ENCODE data around the gene PRR23B. TPM values are rescaled to one million over a fixed set of nuclear protein-coding genes. Genes with fewer than 3 reads are reported as not detected.

The PRR23B gene
- total and polyA plus RNA-seq, 2 experiments from 2014 or later = not detected

DNA sequence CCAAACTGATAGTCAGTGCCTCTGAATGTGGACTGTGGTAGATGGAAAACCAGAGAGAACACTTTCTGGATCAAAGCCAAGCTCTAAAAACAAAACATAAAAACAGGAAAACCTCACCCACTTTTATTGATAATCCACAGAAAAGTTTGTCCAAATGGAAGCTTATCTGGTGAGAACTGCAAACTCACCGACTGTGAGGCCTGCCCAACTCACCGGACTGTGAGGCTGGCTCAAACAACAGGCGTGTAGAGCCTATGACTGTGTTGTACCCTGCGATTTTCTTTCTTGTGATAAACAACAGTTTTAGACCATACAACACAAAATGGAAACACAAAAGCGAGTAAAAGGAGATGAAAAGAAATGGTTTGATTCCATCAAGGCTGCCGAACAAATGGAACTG is 16.8 kb upstream of the PRR23B start:
- no peak overlapping the region for H3K4me3 Mint-ChIP-seq

More for the DNA sequence above, 16.8 kb upstream of the PRR23B start:
- Histone ChIP-seq H3K9me2 (ENCODE audit: insufficient read depth) (no peaks in the 10 kb centered on the region), H3K4me2 (no peak overlapping the region), H3F3A (replicated peaks; ENCODE audit: low read depth) (no peaks in the 10 kb centered on the region), H3K27me3 (ENCODE audit: insufficient read depth) (no peaks in the 10 kb centered on the region), H3K79me2 (replicated peaks; ENCODE audit: insufficient read depth) (no peaks in the 10 kb centered on the region), H3K27ac (ENCODE audit: low read depth) (no peak overlapping the region), H3K36me3 (ENCODE audit: insufficient read depth) (no peaks in the 10 kb centered on the region), H2AFZ (0 out of 2 replicates have a peak overlapping the region, but pooled peaks have one; percentile 38), H3K4me3 (no peak overlapping the region), H3K4me1 (ENCODE audit: insufficient read depth) (peaks cover 6% of the 10 kb centered on the region), H4K20me1 (replicated peaks; ENCODE audit: insufficient read depth) (no peaks in the 10 kb centered on the region)
- TF ChIP-seq CREB1 (CRISPR knock-in tag; IDR thresholded peaks at IDR 0.05; ENCODE audit: low read depth) (no peak), ZNF331 (CRISPR knock-in tag; IDR thresholded peaks at IDR 0.05; ENCODE audit: low read depth) (no peak), EZH2 (IDR thresholded peaks at IDR 0.05; ENCODE audit: low read depth, unreplicated experiment) (no peak), ZNF114 (CRISPR knock-in tag; IDR thresholded peaks at IDR 0.05) (no peak), POLR2AphosphoS5 (IDR thresholded peaks at IDR 0.05; ENCODE audit: low read depth) (no peak), JUNB (IDR thresholded peaks at IDR 0.05; ENCODE audit: unreplicated experiment) (no peak), EZH2phosphoT487 (IDR thresholded peaks at IDR 0.05; ENCODE audit: unreplicated experiment) (no peak), STAT1 (IDR thresholded peaks at IDR 0.05; ENCODE audit: unreplicated experiment) (no peak), NANOG (IDR thresholded peaks at IDR 0.05; ENCODE audit: borderline replicate concordance) (no peak)
- TF ChIP-seq, protein P1, sequence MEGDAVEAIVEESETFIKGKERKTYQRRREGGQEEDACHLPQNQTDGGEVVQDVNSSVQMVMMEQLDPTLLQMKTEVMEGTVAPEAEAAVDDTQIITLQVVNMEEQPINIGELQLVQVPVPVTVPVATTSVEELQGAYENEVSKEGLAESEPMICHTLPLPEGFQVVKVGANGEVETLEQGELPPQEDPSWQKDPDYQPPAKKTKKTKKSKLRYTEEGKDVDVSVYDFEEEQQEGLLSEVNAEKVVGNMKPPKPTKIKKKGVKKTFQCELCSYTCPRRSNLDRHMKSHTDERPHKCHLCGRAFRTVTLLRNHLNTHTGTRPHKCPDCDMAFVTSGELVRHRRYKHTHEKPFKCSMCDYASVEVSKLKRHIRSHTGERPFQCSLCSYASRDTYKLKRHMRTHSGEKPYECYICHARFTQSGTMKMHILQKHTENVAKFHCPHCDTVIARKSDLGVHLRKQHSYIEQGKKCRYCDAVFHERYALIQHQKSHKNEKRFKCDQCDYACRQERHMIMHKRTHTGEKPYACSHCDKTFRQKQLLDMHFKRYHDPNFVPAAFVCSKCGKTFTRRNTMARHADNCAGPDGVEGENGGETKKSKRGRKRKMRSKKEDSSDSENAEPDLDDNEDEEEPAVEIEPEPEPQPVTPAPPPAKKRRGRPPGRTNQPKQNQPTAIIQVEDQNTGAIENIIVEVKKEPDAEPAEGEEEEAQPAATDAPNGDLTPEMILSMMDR (conservative IDR thresholded peaks at IDR 0.05; ENCODE audit: low read depth in 2 of 2) = no peak
- TF ChIP-seq, protein P2, sequence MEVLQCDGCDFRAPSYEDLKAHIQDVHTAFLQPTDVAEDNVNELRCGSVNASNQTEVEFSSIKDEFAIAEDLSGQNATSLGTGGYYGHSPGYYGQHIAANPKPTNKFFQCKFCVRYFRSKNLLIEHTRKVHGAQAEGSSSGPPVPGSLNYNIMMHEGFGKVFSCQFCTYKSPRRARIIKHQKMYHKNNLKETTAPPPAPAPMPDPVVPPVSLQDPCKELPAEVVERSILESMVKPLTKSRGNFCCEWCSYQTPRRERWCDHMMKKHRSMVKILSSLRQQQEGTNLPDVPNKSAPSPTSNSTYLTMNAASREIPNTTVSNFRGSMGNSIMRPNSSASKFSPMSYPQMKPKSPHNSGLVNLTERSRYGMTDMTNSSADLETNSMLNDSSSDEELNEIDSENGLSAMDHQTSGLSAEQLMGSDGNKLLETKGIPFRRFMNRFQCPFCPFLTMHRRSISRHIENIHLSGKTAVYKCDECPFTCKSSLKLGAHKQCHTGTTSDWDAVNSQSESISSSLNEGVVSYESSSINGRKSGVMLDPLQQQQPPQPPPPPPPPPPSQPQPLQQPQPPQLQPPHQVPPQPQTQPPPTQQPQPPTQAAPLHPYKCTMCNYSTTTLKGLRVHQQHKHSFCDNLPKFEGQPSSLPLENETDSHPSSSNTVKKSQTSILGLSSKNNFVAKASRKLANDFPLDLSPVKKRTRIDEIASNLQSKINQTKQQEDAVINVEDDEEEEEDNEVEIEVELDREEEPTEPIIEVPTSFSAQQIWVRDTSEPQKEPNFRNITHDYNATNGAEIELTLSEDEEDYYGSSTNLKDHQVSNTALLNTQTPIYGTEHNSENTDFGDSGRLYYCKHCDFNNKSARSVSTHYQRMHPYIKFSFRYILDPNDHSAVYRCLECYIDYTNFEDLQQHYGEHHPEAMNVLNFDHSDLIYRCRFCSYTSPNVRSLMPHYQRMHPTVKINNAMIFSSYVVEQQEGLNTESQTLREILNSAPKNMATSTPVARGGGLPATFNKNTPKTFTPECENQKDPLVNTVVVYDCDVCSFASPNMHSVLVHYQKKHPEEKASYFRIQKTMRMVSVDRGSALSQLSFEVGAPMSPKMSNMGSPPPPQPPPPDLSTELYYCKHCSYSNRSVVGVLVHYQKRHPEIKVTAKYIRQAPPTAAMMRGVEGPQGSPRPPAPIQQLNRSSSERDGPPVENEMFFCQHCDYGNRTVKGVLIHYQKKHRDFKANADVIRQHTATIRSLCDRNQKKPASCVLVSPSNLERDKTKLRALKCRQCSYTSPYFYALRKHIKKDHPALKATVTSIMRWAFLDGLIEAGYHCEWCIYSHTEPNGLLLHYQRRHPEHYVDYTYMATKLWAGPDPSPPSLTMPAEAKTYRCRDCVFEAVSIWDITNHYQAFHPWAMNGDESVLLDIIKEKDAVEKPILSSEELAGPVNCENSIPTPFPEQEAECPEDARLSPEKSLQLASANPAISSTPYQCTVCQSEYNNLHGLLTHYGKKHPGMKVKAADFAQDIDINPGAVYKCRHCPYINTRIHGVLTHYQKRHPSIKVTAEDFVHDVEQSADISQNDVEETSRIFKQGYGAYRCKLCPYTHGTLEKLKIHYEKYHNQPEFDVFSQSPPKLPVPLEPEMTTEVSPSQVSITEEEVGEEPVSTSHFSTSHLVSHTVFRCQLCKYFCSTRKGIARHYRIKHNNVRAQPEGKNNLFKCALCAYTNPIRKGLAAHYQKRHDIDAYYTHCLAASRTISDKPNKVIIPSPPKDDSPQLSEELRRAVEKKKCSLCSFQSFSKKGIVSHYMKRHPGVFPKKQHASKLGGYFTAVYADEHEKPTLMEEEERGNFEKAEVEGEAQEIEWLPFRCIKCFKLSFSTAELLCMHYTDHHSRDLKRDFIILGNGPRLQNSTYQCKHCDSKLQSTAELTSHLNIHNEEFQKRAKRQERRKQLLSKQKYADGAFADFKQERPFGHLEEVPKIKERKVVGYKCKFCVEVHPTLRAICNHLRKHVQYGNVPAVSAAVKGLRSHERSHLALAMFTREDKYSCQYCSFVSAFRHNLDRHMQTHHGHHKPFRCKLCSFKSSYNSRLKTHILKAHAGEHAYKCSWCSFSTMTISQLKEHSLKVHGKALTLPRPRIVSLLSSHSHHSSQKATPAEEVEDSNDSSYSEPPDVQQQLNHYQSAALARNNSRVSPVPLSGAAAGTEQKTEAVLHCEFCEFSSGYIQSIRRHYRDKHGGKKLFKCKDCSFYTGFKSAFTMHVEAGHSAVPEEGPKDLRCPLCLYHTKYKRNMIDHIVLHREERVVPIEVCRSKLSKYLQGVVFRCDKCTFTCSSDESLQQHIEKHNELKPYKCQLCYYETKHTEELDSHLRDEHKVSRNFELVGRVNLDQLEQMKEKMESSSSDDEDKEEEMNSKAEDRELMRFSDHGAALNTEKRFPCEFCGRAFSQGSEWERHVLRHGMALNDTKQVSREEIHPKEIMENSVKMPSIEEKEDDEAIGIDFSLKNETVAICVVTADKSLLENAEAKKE (CRISPR knock-in tag; IDR thresholded peaks at IDR 0.05) = no peak
- TF ChIP-seq, protein P3, sequence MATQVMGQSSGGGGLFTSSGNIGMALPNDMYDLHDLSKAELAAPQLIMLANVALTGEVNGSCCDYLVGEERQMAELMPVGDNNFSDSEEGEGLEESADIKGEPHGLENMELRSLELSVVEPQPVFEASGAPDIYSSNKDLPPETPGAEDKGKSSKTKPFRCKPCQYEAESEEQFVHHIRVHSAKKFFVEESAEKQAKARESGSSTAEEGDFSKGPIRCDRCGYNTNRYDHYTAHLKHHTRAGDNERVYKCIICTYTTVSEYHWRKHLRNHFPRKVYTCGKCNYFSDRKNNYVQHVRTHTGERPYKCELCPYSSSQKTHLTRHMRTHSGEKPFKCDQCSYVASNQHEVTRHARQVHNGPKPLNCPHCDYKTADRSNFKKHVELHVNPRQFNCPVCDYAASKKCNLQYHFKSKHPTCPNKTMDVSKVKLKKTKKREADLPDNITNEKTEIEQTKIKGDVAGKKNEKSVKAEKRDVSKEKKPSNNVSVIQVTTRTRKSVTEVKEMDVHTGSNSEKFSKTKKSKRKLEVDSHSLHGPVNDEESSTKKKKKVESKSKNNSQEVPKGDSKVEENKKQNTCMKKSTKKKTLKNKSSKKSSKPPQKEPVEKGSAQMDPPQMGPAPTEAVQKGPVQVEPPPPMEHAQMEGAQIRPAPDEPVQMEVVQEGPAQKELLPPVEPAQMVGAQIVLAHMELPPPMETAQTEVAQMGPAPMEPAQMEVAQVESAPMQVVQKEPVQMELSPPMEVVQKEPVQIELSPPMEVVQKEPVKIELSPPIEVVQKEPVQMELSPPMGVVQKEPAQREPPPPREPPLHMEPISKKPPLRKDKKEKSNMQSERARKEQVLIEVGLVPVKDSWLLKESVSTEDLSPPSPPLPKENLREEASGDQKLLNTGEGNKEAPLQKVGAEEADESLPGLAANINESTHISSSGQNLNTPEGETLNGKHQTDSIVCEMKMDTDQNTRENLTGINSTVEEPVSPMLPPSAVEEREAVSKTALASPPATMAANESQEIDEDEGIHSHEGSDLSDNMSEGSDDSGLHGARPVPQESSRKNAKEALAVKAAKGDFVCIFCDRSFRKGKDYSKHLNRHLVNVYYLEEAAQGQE (IDR thresholded peaks at IDR 0.05; ENCODE audit: unreplicated experiment) = no peak
- TF ChIP-seq, protein P4, sequence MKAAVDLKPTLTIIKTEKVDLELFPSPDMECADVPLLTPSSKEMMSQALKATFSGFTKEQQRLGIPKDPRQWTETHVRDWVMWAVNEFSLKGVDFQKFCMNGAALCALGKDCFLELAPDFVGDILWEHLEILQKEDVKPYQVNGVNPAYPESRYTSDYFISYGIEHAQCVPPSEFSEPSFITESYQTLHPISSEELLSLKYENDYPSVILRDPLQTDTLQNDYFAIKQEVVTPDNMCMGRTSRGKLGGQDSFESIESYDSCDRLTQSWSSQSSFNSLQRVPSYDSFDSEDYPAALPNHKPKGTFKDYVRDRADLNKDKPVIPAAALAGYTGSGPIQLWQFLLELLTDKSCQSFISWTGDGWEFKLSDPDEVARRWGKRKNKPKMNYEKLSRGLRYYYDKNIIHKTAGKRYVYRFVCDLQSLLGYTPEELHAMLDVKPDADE (IDR thresholded peaks at IDR 0.05) = no peak
- no peaks in the 10 kb centered on the region for H3K27me3 Mint-ChIP-seq (ENCODE audit: insufficient read depth, low read depth, poor library complexity)
- H3K9me3 Mint-ChIP-seq = no peaks in the 10 kb centered on the region
- ATAC-seq (no peak), DNase-seq (ENCODE audit: low spot score) (no peak)
- no peaks in the 10 kb centered on the region for H3K36me3 Mint-ChIP-seq (ENCODE audit: low read depth)
- no peak overlapping the region for H3K27ac Mint-ChIP-seq
- peaks cover 2% of the 10 kb centered on the region; the same call in 1 of the 3 replicates for H3K4me1 Mint-ChIP-seq
